ENCODE data around the gene PRTG.

The PRTG gene

GRCh38 chr15:55703873-55704301, 39.1 kb downstream of the PRTG start:
- no peak overlapping the region for H3K27ac ChIP-seq (ENCODE audit: low read depth, low read length)
- no peaks in the 10 kb centered on the region for H3K4me1 ChIP-seq (ENCODE audit: control insufficient read depth, low read length)
- no peak overlapping the region for H3K4me2 ChIP-seq (ENCODE audit: low read length)
- no peaks in the 10 kb centered on the region for H3K9me2 ChIP-seq (replicated peaks; ENCODE audit: control insufficient read depth, low read length)
- H3K27me3 ChIP-seq (ENCODE audit: control insufficient read depth, low read length): peaks cover 7% of the 10 kb centered on the region; the same call in 1 of the 2 replicates
- no peaks in the 10 kb centered on the region for H3F3A ChIP-seq (ENCODE audit: control insufficient read depth, insufficient read depth)
- H4K20me1 ChIP-seq (ENCODE audit: control insufficient read depth, insufficient read depth, low read depth, low read length): no peaks in the 10 kb centered on the region
- H3K4me3 ChIP-seq (ENCODE audit: low read length): no peak overlapping the region
- H3K9me3 ChIP-seq (ENCODE audit: control insufficient read depth, insufficient read depth, low read length): no peaks in the 10 kb centered on the region
- TF ChIP-seq EZH2phosphoT487 (IDR thresholded peaks at IDR 0.05; ENCODE audit: borderline replicate concordance, low read length): no peak
- TF ChIP-seq, protein P1, sequence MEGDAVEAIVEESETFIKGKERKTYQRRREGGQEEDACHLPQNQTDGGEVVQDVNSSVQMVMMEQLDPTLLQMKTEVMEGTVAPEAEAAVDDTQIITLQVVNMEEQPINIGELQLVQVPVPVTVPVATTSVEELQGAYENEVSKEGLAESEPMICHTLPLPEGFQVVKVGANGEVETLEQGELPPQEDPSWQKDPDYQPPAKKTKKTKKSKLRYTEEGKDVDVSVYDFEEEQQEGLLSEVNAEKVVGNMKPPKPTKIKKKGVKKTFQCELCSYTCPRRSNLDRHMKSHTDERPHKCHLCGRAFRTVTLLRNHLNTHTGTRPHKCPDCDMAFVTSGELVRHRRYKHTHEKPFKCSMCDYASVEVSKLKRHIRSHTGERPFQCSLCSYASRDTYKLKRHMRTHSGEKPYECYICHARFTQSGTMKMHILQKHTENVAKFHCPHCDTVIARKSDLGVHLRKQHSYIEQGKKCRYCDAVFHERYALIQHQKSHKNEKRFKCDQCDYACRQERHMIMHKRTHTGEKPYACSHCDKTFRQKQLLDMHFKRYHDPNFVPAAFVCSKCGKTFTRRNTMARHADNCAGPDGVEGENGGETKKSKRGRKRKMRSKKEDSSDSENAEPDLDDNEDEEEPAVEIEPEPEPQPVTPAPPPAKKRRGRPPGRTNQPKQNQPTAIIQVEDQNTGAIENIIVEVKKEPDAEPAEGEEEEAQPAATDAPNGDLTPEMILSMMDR (IDR thresholded peaks at IDR 0.05; ENCODE audit: low read depth, low read length, poor library complexity, severe bottlenecking): no peak
- no peaks in the 10 kb centered on the region for H3K79me2 ChIP-seq (ENCODE audit: control insufficient read depth, low read length)
- H3K36me3 ChIP-seq (ENCODE audit: control insufficient read depth, low read length): no peaks in the 10 kb centered on the region

GRCh38 chr15:55700876-55701275, 42.1 kb downstream of the PRTG start:
- H3K9me2 ChIP-seq (replicated peaks; ENCODE audit: control insufficient read depth, low read length): no peaks in the 10 kb centered on the region
- H3F3A ChIP-seq (ENCODE audit: control insufficient read depth, insufficient read depth): no peaks in the 10 kb centered on the region
- TF ChIP-seq, protein P1 (IDR thresholded peaks at IDR 0.05; ENCODE audit: low read depth, low read length, poor library complexity, severe bottlenecking): no peak
- no peak for TF ChIP-seq EZH2phosphoT487 (IDR thresholded peaks at IDR 0.05; ENCODE audit: borderline replicate concordance, low read length)
- H3K79me2 ChIP-seq (ENCODE audit: control insufficient read depth, low read length): no peaks in the 10 kb centered on the region
- H3K27me3 ChIP-seq (ENCODE audit: control insufficient read depth, low read length): peaks cover 7% of the 10 kb centered on the region; the same call in 1 of the 2 replicates
- H3K36me3 ChIP-seq (ENCODE audit: control insufficient read depth, low read length): no peaks in the 10 kb centered on the region
- H4K20me1 ChIP-seq (ENCODE audit: control insufficient read depth, insufficient read depth, low read depth, low read length): no peaks in the 10 kb centered on the region
- H3K4me3 ChIP-seq (ENCODE audit: low read length): no peak overlapping the region
- H3K27ac ChIP-seq (ENCODE audit: low read depth, low read length): no peak overlapping the region
- H3K4me1 ChIP-seq (ENCODE audit: control insufficient read depth, low read length): no peaks in the 10 kb centered on the region
- no peaks in the 10 kb centered on the region for H3K9me3 ChIP-seq (ENCODE audit: control insufficient read depth, insufficient read depth, low read length)
- H3K4me2 ChIP-seq (ENCODE audit: low read length): no peak overlapping the region

DNA sequence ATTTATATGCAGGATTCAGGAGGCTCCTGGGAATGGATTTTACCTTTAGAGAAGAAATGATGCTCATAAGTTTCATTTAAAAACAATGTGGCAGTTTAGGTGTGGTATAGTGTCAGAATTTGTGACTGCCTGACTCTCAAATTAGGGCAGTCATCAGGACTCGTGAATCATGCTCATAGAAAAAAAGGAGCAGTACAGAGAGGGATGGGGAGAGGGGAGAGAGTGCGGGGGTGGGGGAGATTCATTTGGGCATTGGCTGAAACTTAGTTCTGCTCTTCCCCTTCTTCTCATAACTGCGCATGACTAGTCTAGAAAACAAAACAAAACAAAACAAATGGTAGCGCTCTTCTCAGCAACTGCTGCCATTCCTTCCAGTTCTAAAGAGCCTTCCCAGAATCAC, 44.3 kb downstream of the PRTG start:
- Histone ChIP-seq H3F3A (ENCODE audit: control insufficient read depth, insufficient read depth) (no peaks in the 10 kb centered on the region), H3K4me1 (ENCODE audit: control insufficient read depth, low read length) (peaks cover 3% of the 10 kb centered on the region; the same call in 1 of the 2 replicates)
- no peak for TF ChIP-seq EZH2phosphoT487 (IDR thresholded peaks at IDR 0.05; ENCODE audit: borderline replicate concordance, low read length)
- TF ChIP-seq, protein P1 (IDR thresholded peaks at IDR 0.05; ENCODE audit: low read depth, low read length, poor library complexity, severe bottlenecking): no peak

More for the DNA sequence above, 44.3 kb downstream of the PRTG start:
- H3K36me3 ChIP-seq (ENCODE audit: control insufficient read depth, low read length): no peaks in the 10 kb centered on the region
- no peak overlapping the region for H3K4me3 ChIP-seq (ENCODE audit: low read length)
- no peaks in the 10 kb centered on the region for H4K20me1 ChIP-seq (ENCODE audit: control insufficient read depth, insufficient read depth, low read depth, low read length)
- no peak overlapping the region for H3K4me2 ChIP-seq (ENCODE audit: low read length)
- no peaks in the 10 kb centered on the region for H3K9me3 ChIP-seq (ENCODE audit: control insufficient read depth, insufficient read depth, low read length)
- no peak overlapping the region for H3K27ac ChIP-seq (ENCODE audit: low read depth, low read length)
- peaks cover 7% of the 10 kb centered on the region; the same call in 1 of the 2 replicates for H3K27me3 ChIP-seq (ENCODE audit: control insufficient read depth, low read length)
- no peaks in the 10 kb centered on the region for H3K9me2 ChIP-seq (replicated peaks; ENCODE audit: control insufficient read depth, low read length)
- H3K79me2 ChIP-seq (ENCODE audit: control insufficient read depth, low read length): no peaks in the 10 kb centered on the region

Measured in DOHH2 (cell line).